ENCODE data around the gene RSRC1. TPM values are rescaled to one million over a fixed set of nuclear protein-coding genes. Genes with fewer than 3 reads are reported as not detected.
A peak's percentile ranks its signal among the peaks of the same experiment; 100 is the strongest.
"Not testable (repeated sequence)": the region's sequence is repeated elsewhere in the genome, so short reads cannot be mapped to it uniquely, and the experiment has no call there.

Gene RSRC1
- total and polyA plus RNA-seq, 3 experiments from 2014 or later: 32.9 to 43.3 (median 35.4) TPM

- POLR2A ChIA-PET: no interaction called here
- Histone ChIP-seq H3K27ac (ENCODE audit: low read depth, low read length) (no peak overlapping the region), H3K4me3 (ENCODE audit: low read length) (no peak overlapping the region), H3K9me3 (ENCODE audit: low read length) (no peaks in the 10 kb centered on the region), H3K4me1 (ENCODE audit: insufficient read depth, low read length) (no peaks in the 10 kb centered on the region), H3K36me3 (ENCODE audit: insufficient read depth, low read length) (no peaks in the 10 kb centered on the region), H3K27me3 (ENCODE audit: insufficient read depth, low read length, poor library complexity, severe bottlenecking) (no peaks in the 10 kb centered on the region)
- Mint-ChIP-seq H3K9me3 (peaks cover 0 to 3% (median 0%) of the 10 kb centered on the region in 5 donors), H3K4me1 (peaks cover 0 to 4% (median 3%) of the 10 kb centered on the region in 3 donors), H3K27ac (no peak overlapping the region), H3K4me3 (no peak overlapping the region), H3K27me3 (no peaks in the 10 kb centered on the region), H3K36me3 (peaks cover 9 to 23% (median 14%) of the 10 kb centered on the region in 3 donors)
- DNase-seq: no peak
- CTCF ChIA-PET: no interaction called here
Observed at GRCh38 chr3:158220575-158220974, 110.7 kb downstream of the RSRC1 start.

- Mint-ChIP-seq H3K27me3 (no peaks in the 10 kb centered on the region), H3K36me3 (peaks cover 10 to 29% (median 17%) of the 10 kb centered on the region in 3 donors), H3K9me3 (peaks cover 0 to 3% (median 0%) of the 10 kb centered on the region in 5 donors), H3K4me3 (no peak overlapping the region), H3K27ac (no peak overlapping the region), H3K4me1 (peaks cover 0 to 4% (median 3%) of the 10 kb centered on the region in 3 donors)
- Histone ChIP-seq H3K4me1 (ENCODE audit: insufficient read depth, low read length) (no peaks in the 10 kb centered on the region), H3K4me3 (ENCODE audit: low read length) (no peak overlapping the region), H3K36me3 (ENCODE audit: insufficient read depth, low read length) (no peaks in the 10 kb centered on the region), H3K27me3 (ENCODE audit: insufficient read depth, low read length, poor library complexity, severe bottlenecking) (no peaks in the 10 kb centered on the region), H3K9me3 (ENCODE audit: low read length) (no peaks in the 10 kb centered on the region), H3K27ac (ENCODE audit: low read depth, low read length) (no peak overlapping the region)
- ChIA-PET CTCF (no interaction called here), POLR2A (no interaction called here)
- no peak for DNase-seq
Observed at GRCh38 chr3:158221426-158221825, 111.5 kb downstream of the RSRC1 start.

GRCh38 chr3:158226429-158226828, 116.5 kb downstream of the RSRC1 start:
- Mint-ChIP-seq H3K27me3 (no peaks in the 10 kb centered on the region), H3K4me1 (peaks cover 0 to 4% (median 3%) of the 10 kb centered on the region in 3 donors), H3K36me3 (peaks cover 19 to 46% (median 33%) of the 10 kb centered on the region in 3 donors), H3K27ac (peak overlapping the region in 1 of 8 donors; percentile 1), H3K4me3 (no peak overlapping the region), H3K9me3 (no peaks in the 10 kb centered on the region)
- no peaks in the 10 kb centered on the region for H3K36me3 ChIP-seq (ENCODE audit: insufficient read depth, low read length)
- H3K4me1 ChIP-seq (ENCODE audit: insufficient read depth, low read length): no peaks in the 10 kb centered on the region
- H3K4me3 ChIP-seq (ENCODE audit: low read length): no peak overlapping the region
- H3K9me3 ChIP-seq (ENCODE audit: low read length): no peaks in the 10 kb centered on the region
- H3K27ac ChIP-seq (ENCODE audit: low read depth, low read length): no peak overlapping the region
- DNase-seq: no peak
- ChIA-PET CTCF (no interaction called here), POLR2A (no interaction called here)
- no peaks in the 10 kb centered on the region for H3K27me3 ChIP-seq (ENCODE audit: insufficient read depth, low read length, poor library complexity, severe bottlenecking)

- peaks cover 9 to 46% (median 27%) of the 10 kb centered on the region in 3 donors for H3K36me3 Mint-ChIP-seq
- H3K4me1 Mint-ChIP-seq; H3K4me3 ChIP-seq (ENCODE audit: low read length); H3K27ac ChIP-seq (ENCODE audit: low read depth, low read length); H3K9me3 Mint-ChIP-seq; POLR2A ChIA-PET; H3K4me3 Mint-ChIP-seq; DNase-seq; H3K27me3 Mint-ChIP-seq; H3K36me3 ChIP-seq (ENCODE audit: insufficient read depth, low read length); H3K27me3 ChIP-seq (ENCODE audit: insufficient read depth, low read length, poor library complexity, severe bottlenecking); H3K4me1 ChIP-seq (ENCODE audit: insufficient read depth, low read length); H3K27ac Mint-ChIP-seq; CTCF ChIA-PET; H3K9me3 ChIP-seq (ENCODE audit: low read length): not testable (repeated sequence)
Observed at GRCh38 chr3:158228942-158229341, 119.1 kb downstream of the RSRC1 start.

GRCh38 chr3:158233791-158234190, 123.9 kb downstream of the RSRC1 start:
- no peaks in the 10 kb centered on the region for H3K4me1 Mint-ChIP-seq
- DNase-seq: no peak
- POLR2A ChIA-PET: no interaction called here
- peaks cover 0 to 2% of the 10 kb centered on the region in 2 donors for H3K27me3 Mint-ChIP-seq
- peaks cover 15 to 59% (median 44%) of the 10 kb centered on the region in 3 donors for H3K36me3 Mint-ChIP-seq
- H3K4me1 ChIP-seq (ENCODE audit: insufficient read depth, low read length): no peaks in the 10 kb centered on the region
- H3K27ac ChIP-seq (ENCODE audit: low read depth, low read length): no peak overlapping the region
- H3K36me3 ChIP-seq (ENCODE audit: insufficient read depth, low read length): no peaks in the 10 kb centered on the region
- H3K4me3 Mint-ChIP-seq: no peak overlapping the region
- H3K27me3 ChIP-seq (ENCODE audit: insufficient read depth, low read length, poor library complexity, severe bottlenecking): no peaks in the 10 kb centered on the region
- peaks cover 0 to 17% (median 5%) of the 10 kb centered on the region in 5 donors for H3K9me3 Mint-ChIP-seq
- H3K4me3 ChIP-seq (ENCODE audit: low read length): no peak overlapping the region
- no peak overlapping the region for H3K27ac Mint-ChIP-seq
- CTCF ChIA-PET: no interaction called here
- H3K9me3 ChIP-seq (ENCODE audit: low read length): no peaks in the 10 kb centered on the region

GRCh38 chr3:158244274-158244673, 134.4 kb downstream of the RSRC1 start:
- Mint-ChIP-seq H3K36me3 (peaks cover 15 to 79% (median 38%) of the 10 kb centered on the region in 3 donors), H3K4me1 (peaks cover 17 to 26% (median 22%) of the 10 kb centered on the region in 3 donors), H3K9me3 (peaks cover 12 to 64% (median 37%) of the 10 kb centered on the region in 5 donors), H3K27me3 (no peaks in the 10 kb centered on the region), H3K4me3 (no peak overlapping the region), H3K27ac (no peak overlapping the region)
- Histone ChIP-seq H3K27ac (ENCODE audit: low read depth, low read length) (no peak overlapping the region), H3K9me3 (ENCODE audit: low read length) (no peaks in the 10 kb centered on the region), H3K27me3 (ENCODE audit: insufficient read depth, low read length, poor library complexity, severe bottlenecking) (no peaks in the 10 kb centered on the region), H3K4me1 (ENCODE audit: insufficient read depth, low read length) (no peaks in the 10 kb centered on the region), H3K36me3 (ENCODE audit: insufficient read depth, low read length) (no peaks in the 10 kb centered on the region), H3K4me3 (ENCODE audit: low read length) (no peak overlapping the region)
- ChIA-PET POLR2A (no interaction called here), CTCF (no interaction called here)
- DNase-seq: no peak

GRCh38 chr3:158247288-158247687, 137.4 kb downstream of the RSRC1 start:
- Histone ChIP-seq H3K27ac (ENCODE audit: low read depth, low read length) (no peak overlapping the region), H3K9me3 (ENCODE audit: low read length) (no peaks in the 10 kb centered on the region), H3K27me3 (ENCODE audit: insufficient read depth, low read length, poor library complexity, severe bottlenecking) (no peaks in the 10 kb centered on the region), H3K4me1 (ENCODE audit: insufficient read depth, low read length) (no peaks in the 10 kb centered on the region), H3K4me3 (ENCODE audit: low read length) (no peak overlapping the region), H3K36me3 (ENCODE audit: insufficient read depth, low read length) (no peaks in the 10 kb centered on the region)
- H3K27me3 Mint-ChIP-seq: no peaks in the 10 kb centered on the region
- no peak for DNase-seq
- peaks cover 17 to 26% (median 24%) of the 10 kb centered on the region in 3 donors for H3K4me1 Mint-ChIP-seq
- no peak overlapping the region for H3K27ac Mint-ChIP-seq
- CTCF ChIA-PET: no interaction called here
- POLR2A ChIA-PET: no interaction called here
- no peak overlapping the region for H3K4me3 Mint-ChIP-seq
- peaks cover 16 to 91% (median 47%) of the 10 kb centered on the region in 3 donors for H3K36me3 Mint-ChIP-seq
- peaks cover 15 to 78% (median 52%) of the 10 kb centered on the region in 5 donors for H3K9me3 Mint-ChIP-seq

- Mint-ChIP-seq H3K4me3 (no peak overlapping the region), H3K4me1 (peaks cover 17 to 19% (median 17%) of the 10 kb centered on the region in 3 donors), H3K27ac (peak overlapping the region in 1 of 8 donors; percentile 1)
Observed at GRCh38 chr3:158248261-158248660, 138.4 kb downstream of the RSRC1 start.

More at GRCh38 chr3:158248261-158248660, 138.4 kb downstream of the RSRC1 start:
- peaks cover 23 to 91% (median 50%) of the 10 kb centered on the region in 3 donors for H3K36me3 Mint-ChIP-seq
- peaks cover 15 to 78% (median 52%) of the 10 kb centered on the region in 5 donors for H3K9me3 Mint-ChIP-seq
- POLR2A ChIA-PET: no interaction called here
- Histone ChIP-seq H3K4me1 (ENCODE audit: insufficient read depth, low read length) (no peaks in the 10 kb centered on the region), H3K27ac (ENCODE audit: low read depth, low read length) (no peak overlapping the region), H3K27me3 (ENCODE audit: insufficient read depth, low read length, poor library complexity, severe bottlenecking) (no peaks in the 10 kb centered on the region), H3K4me3 (ENCODE audit: low read length) (no peak overlapping the region), H3K36me3 (ENCODE audit: insufficient read depth, low read length) (no peaks in the 10 kb centered on the region), H3K9me3 (ENCODE audit: low read length) (no peaks in the 10 kb centered on the region)
- no peaks in the 10 kb centered on the region for H3K27me3 Mint-ChIP-seq
- DNase-seq: no peak
- CTCF ChIA-PET: no interaction called here
